CD14-positive monocyte (primary cell): ENCODE data around the gene TRPM8. TPM values are rescaled to one million over a fixed set of nuclear protein-coding genes. Genes with fewer than 3 reads are reported as not detected.

Source experiments
- DNase-seq, 3 donors: peaks; one replicate each; pipeline ENCODE4 v3.0.0-alpha.2; 2011 to 2022
- H2AFZ ChIP-seq: 2 replicates; pipeline ENCODE4 v1.6.0; 2012; ENCODE audit warnings: mild to moderate bottlenecking, low read depth, low read length, inconsistent platforms; ENCODE audit not compliant: insufficient read depth, poor library complexity, severe bottlenecking
- H3K27ac ChIP-seq, 2 donors: 1 replicate in 1 of 2; 2 replicates in 1 of 2; pipeline ENCODE4 v1.5.1; 2012 to 2013; ENCODE audit warnings: low read length in 2 of 2, control low read depth in 1 of 2, inconsistent platforms in 1 of 2, low read depth in 1 of 2, mild to moderate bottlenecking in 1 of 2
- H3K27me3 ChIP-seq, 2 donors: one replicate each; pipeline versions ENCODE4 v1.6.0 to v1.6.1; 2011 to 2013; ENCODE audit warnings: low read length in 2 of 2; ENCODE audit not compliant: control insufficient read depth in 2 of 2, insufficient read depth in 2 of 2
- H3K36me3 ChIP-seq, 2 donors: replicated peaks in 1 of 2; 1 replicate in 1 of 2; 2 replicates in 1 of 2; pipeline versions ENCODE4 v1.5.1 to v1.6.1; 2012 to 2013; ENCODE audit warnings: low read length in 2 of 2, control low read depth in 1 of 2, inconsistent platforms in 1 of 2, mild to moderate bottlenecking in 1 of 2; ENCODE audit not compliant: insufficient read depth in 2 of 2, control insufficient read depth in 1 of 2
- H3K4me1 ChIP-seq, 2 donors: 1 replicate in 1 of 2; 2 replicates in 1 of 2; pipeline versions ENCODE4 v1.5.1 to v1.6.1; 2012 to 2013; ENCODE audit warnings: low read length in 2 of 2, control low read depth in 1 of 2, inconsistent platforms in 1 of 2, mild to moderate bottlenecking in 1 of 2, moderate library complexity in 1 of 2; ENCODE audit not compliant: insufficient read depth in 2 of 2, control insufficient read depth in 1 of 2
- H3K4me2 ChIP-seq: replicated peaks from 2 replicates; pipeline ENCODE3; 2012; ENCODE audit warnings: low read length, moderate library complexity, mild to moderate bottlenecking; ENCODE audit not compliant: poor library complexity, severe bottlenecking; ENCODE audit errors: extremely low read depth
- H3K4me3 ChIP-seq, 3 experiments: fragments of 200-600 bp in 1 of 3; sonication (generic) in 1 of 3; replicated peaks in 1 of 3; 1 replicate in 2 of 3; 2 replicates in 1 of 3; pipeline ENCODE4 v1.5.1; 2011 to 2013; ENCODE audit warnings: low read length in 3 of 3, mild to moderate bottlenecking in 3 of 3, control low read depth in 2 of 3, low read depth in 2 of 3, inconsistent platforms in 1 of 3, moderate library complexity in 1 of 3
- H3K79me2 ChIP-seq: 2 replicates; pipeline ENCODE4 v1.6.0; 2012; ENCODE audit warnings: mild to moderate bottlenecking, control low read depth, inconsistent platforms, low read length, moderate library complexity; ENCODE audit not compliant: insufficient read depth
- H3K9ac ChIP-seq: 2 replicates; pipeline ENCODE4 v1.6.0; 2017; ENCODE audit warnings: low read length, mild to moderate bottlenecking; ENCODE audit not compliant: insufficient read depth, poor library complexity, severe bottlenecking
- H3K9me3 ChIP-seq, 2 donors: replicated peaks in 1 of 2; 1 replicate in 1 of 2; 2 replicates in 1 of 2; pipeline versions ENCODE4 v1.5.1 to v1.6.1; 2012 to 2013; ENCODE audit warnings: low read length in 2 of 2, control low read depth in 1 of 2; ENCODE audit not compliant: control insufficient read depth in 1 of 2, insufficient read depth in 1 of 2
- H4K20me1 ChIP-seq: 2 replicates; pipeline ENCODE4 v1.6.0; 2012; ENCODE audit warnings: mild to moderate bottlenecking, low read length, control low read depth, moderate library complexity; ENCODE audit not compliant: insufficient read depth
- H3K27ac Mint-ChIP-seq, 7 donors: one replicate each; pipeline ENCODE4 v1.8.0; 2020; ENCODE audit warnings: mild to moderate bottlenecking in 7 of 7, mixed read lengths in 7 of 7, moderate library complexity in 6 of 7, inconsistent platforms in 2 of 7
- H3K27me3 Mint-ChIP-seq, 3 donors: one replicate each; pipeline ENCODE4 v1.8.0; 2021 to 2022; ENCODE audit warnings: low read depth in 3 of 3, mild to moderate bottlenecking in 3 of 3, mixed read lengths in 3 of 3, moderate library complexity in 3 of 3, inconsistent platforms in 1 of 3
- H3K36me3 Mint-ChIP-seq, 2 donors: one replicate each; pipeline ENCODE4 v1.8.0; 2020; ENCODE audit warnings: mixed read lengths in 2 of 2, inconsistent platforms in 1 of 2, mild to moderate bottlenecking in 1 of 2
- H3K4me1 Mint-ChIP-seq: one replicate; pipeline ENCODE4 v1.8.0; 2020; ENCODE audit warnings: mild to moderate bottlenecking, mixed read lengths
- H3K4me3 Mint-ChIP-seq, 2 donors: one replicate each; pipeline ENCODE4 v1.8.0; 2020; ENCODE audit warnings: mild to moderate bottlenecking in 2 of 2, mixed read lengths in 2 of 2, moderate library complexity in 1 of 2
- H3K9me3 Mint-ChIP-seq, 7 donors: one replicate each; pipeline ENCODE4 v1.8.0; 2020 to 2022; ENCODE audit warnings: mixed read lengths in 7 of 7, mild to moderate bottlenecking in 6 of 7, moderate library complexity in 6 of 7, inconsistent platforms in 2 of 7
- CTCF ChIP-seq: fragments of 200-600 bp; IDR thresholded peaks from one replicate; pipeline ENCODE4 v1.8.0; 2022; ENCODE audit warnings: antibody characterized with exemption, mild to moderate bottlenecking
- WGBS: methylation state at CpG from one replicate; pipeline ENCODE4 v1.1.5; 2013; ENCODE audit warnings: missing lambda C conversion rate; ENCODE audit not compliant: insufficient coverage; 5-methylcytosine and 5-hydroxymethylcytosine counted together
- intact Hi-C, 2 donors: fragments of 100-400 bp; cut with micrococcal nuclease; formaldehyde crosslinking; loops; one replicate each; pipeline versions ENCODE4 v1.15.0 to v1.15.1; 2023
- polyA plus RNA-seq, 3 donors: library from polyadenylated mRNA; depleted of rRNA in 1 of 3; unstranded in 2 of 3; stranded (reverse) in 1 of 3; fragments of 300-500 nt in 2 of 3; fragments of >200 nt in 1 of 3; fragmentation: Illumina TruSeq in 2 of 3; gene quantifications; 1 replicate in 2 of 3; 2 replicates in 1 of 3; pipeline ENCODE4 v1.2.3, GENCODE V29; 2012 to 2021

Gene TRPM8
- polyA plus RNA-seq, 3 donors: not detected

GRCh38 chr2:234025891-234026401 lies 108.8 kb downstream of the TRPM8 start:
- no peak for DNase-seq
- Mint-ChIP-seq H3K36me3 (no peaks in the 10 kb centered on the region), H3K4me3 (peak overlapping the region; percentile 39 to 76), H3K4me1 (peaks cover 4% of the 10 kb centered on the region), H3K27ac (no peak overlapping the region), H3K9me3 (peaks cover 2 to 14% (median 7%) of the 10 kb centered on the region in 7 donors), H3K27me3 (peaks cover 3 to 14% (median 7%) of the 10 kb centered on the region in 3 donors)
- Histone ChIP-seq H2AFZ (no peak overlapping the region), H3K79me2 (no peaks in the 10 kb centered on the region), H4K20me1 (no peaks in the 10 kb centered on the region), H3K4me3 (no peak overlapping the region), H3K9ac (no peak overlapping the region), H3K27ac (no peak overlapping the region), H3K27me3 (no peaks in the 10 kb centered on the region), H3K36me3 (no peaks in the 10 kb centered on the region), H3K9me3 (peaks cover 0 to 3% of the 10 kb centered on the region in 2 donors), H3K4me2 (peak overlapping the region; percentile 46), H3K4me1 (peaks cover 0 to 4% of the 10 kb centered on the region in 2 donors)
- TF ChIP-seq CTCF: no peak
- WGBS: 35% methylated on average over 4 of the region's 5 CpGs
- intact Hi-C loops: no loop called here

- Histone ChIP-seq H3K4me3 (no peak overlapping the region), H3K4me2 (no peak overlapping the region), H2AFZ (no peak overlapping the region), H3K9ac (no peak overlapping the region), H4K20me1 (no peaks in the 10 kb centered on the region), H3K4me1 (peaks cover 0 to 4% of the 10 kb centered on the region in 2 donors), H3K36me3 (no peaks in the 10 kb centered on the region), H3K27ac (no peak overlapping the region), H3K9me3 (peaks cover 0 to 3% of the 10 kb centered on the region in 2 donors), H3K27me3 (no peaks in the 10 kb centered on the region), H3K79me2 (no peaks in the 10 kb centered on the region)
- H3K36me3 Mint-ChIP-seq: no peaks in the 10 kb centered on the region
- peaks cover 2 to 14% (median 7%) of the 10 kb centered on the region in 7 donors for H3K9me3 Mint-ChIP-seq
- DNase-seq: no peak
- H3K4me1 Mint-ChIP-seq: peaks cover 4% of the 10 kb centered on the region
- TF ChIP-seq CTCF: no peak
- H3K27ac Mint-ChIP-seq: peak overlapping the region in 1 of 7 donors; percentile 83
- no CpG with 5 or more reads among the region's 10 CpGs for WGBS
- H3K4me3 Mint-ChIP-seq: no peak overlapping the region
- peaks cover 3 to 11% (median 5%) of the 10 kb centered on the region in 3 donors for H3K27me3 Mint-ChIP-seq
- intact Hi-C loops: no loop called here
Measured at GRCh38 chr2:234026693-234027254, 109.6 kb downstream of the TRPM8 start.
